Panc1 (cell line): Measurements from ENCODE around the gene FGD2. TPM values are rescaled to one million over a fixed set of nuclear protein-coding genes. Genes with fewer than 3 reads are reported as not detected.

Experiments
- ATAC-seq: fragments of 200-7000 bp; cut with Tn5 transposase; 2 replicates; pipeline ENCODE4 v1.9.1; 2020; ENCODE audit warnings: mild to moderate bottlenecking, moderate library complexity
- BruUV-seq: library from RNA; stranded (reverse); fragments of 400-500 nt; replicated peaks from 2 replicates; lab custom pipeline; 2021; lab: Mats Ljungman, UMichigan
- CTCF ChIA-PET: fragments of 300-600 bp; sonication (Branson Sonifier 250); formaldehyde crosslinking; loops from one replicate; lab custom pipeline; 2022; ENCODE audit warnings: antibody characterized with exemption; lab: Charles Lee
- POLR2A ChIA-PET: fragments of 300-600 bp; sonication (Branson Sonifier 250); formaldehyde crosslinking; loops from one replicate; lab custom pipeline; 2022; ENCODE audit warnings: antibody characterized with exemption; lab: Charles Lee
- DNase-seq: peaks from one replicate; pipeline ENCODE4 v3.0.0-alpha.2; 2010; ENCODE audit warnings: low read depth, low spot score
- H3K27ac ChIP-seq: 2 replicates; pipeline ENCODE4 v1.5.1; 2011; ENCODE audit warnings: mild to moderate bottlenecking, low read length, inconsistent platforms
- H3K27me3 ChIP-seq: fragments of 200-500 bp; sonication (Bioruptor generic); 2 replicates; pipeline ENCODE4 v1.6.0; 2014; ENCODE audit warnings: low read length, inconsistent platforms; ENCODE audit not compliant: control insufficient read depth, insufficient read depth
- H3K36me3 ChIP-seq: fragments of 200-500 bp; sonication (Bioruptor generic); 2 replicates; pipeline ENCODE4 v1.5.1; 2014; ENCODE audit warnings: inconsistent platforms, mild to moderate bottlenecking, low read length, moderate library complexity; ENCODE audit not compliant: control insufficient read depth, insufficient read depth
- H3K4me1 ChIP-seq: 2 replicates; pipeline ENCODE4 v1.5.1; 2011; ENCODE audit warnings: inconsistent platforms, mild to moderate bottlenecking, low read length, moderate library complexity; ENCODE audit not compliant: control insufficient read depth, insufficient read depth
- H3K4me3 ChIP-seq, 2 experiments: 2 replicates each; pipeline ENCODE4 v1.5.1; 2011 to 2012; ENCODE audit warnings: low read depth in 2 of 2, low read length in 2 of 2, mild to moderate bottlenecking in 2 of 2, inconsistent platforms in 1 of 2, moderate library complexity in 1 of 2
- H3K9me3 ChIP-seq: fragments of 200-500 bp; sonication (Bioruptor generic); 2 replicates; pipeline ENCODE4 v1.5.1; 2014; ENCODE audit warnings: low read depth, mild to moderate bottlenecking, inconsistent platforms, low read length, moderate library complexity; ENCODE audit not compliant: control insufficient read depth, insufficient read depth
- CTCF ChIP-seq: fragments of 450-650 bp; IDR thresholded peaks from 2 replicates; pipeline ENCODE4 v1.5.1; 2017; ENCODE audit warnings: mild to moderate bottlenecking
- POLR2AphosphoS5 ChIP-seq: IDR thresholded peaks from 2 replicates; pipeline ENCODE4 v1.6.1; 2012; ENCODE audit warnings: mild to moderate bottlenecking, low read depth, low read length, moderate library complexity
- REST ChIP-seq, 2 experiments: IDR thresholded peaks; 2 replicates each; pipeline ENCODE4 v1.6.1; 2011 to 2012; ENCODE audit warnings: low read depth in 2 of 2, control low read depth in 1 of 2, low read length in 1 of 2, mild to moderate bottlenecking in 1 of 2, moderate library complexity in 1 of 2; ENCODE audit not compliant: insufficient read depth in 1 of 2
- SIN3A ChIP-seq: IDR thresholded peaks from 2 replicates; pipeline ENCODE4 v1.6.1; 2012; ENCODE audit warnings: low read depth, mild to moderate bottlenecking, low read length, moderate library complexity, borderline replicate concordance; ENCODE audit not compliant: insufficient read depth
- TCF7L2 ChIP-seq: IDR thresholded peaks from 2 replicates; pipeline ENCODE4 v1.6.1; 2011; ENCODE audit warnings: mild to moderate bottlenecking, low read depth, low read length, inconsistent platforms
- in situ Hi-C: cut with HindIII; loops from 2 replicates; pipeline ENCODE4 v1.10.0; 2016; ENCODE audit warnings: low sequenced_read_pairs, low pct_unique_long_range_greater_than_20kb
- intact Hi-C: fragments of 100-400 bp; cut with micrococcal nuclease; formaldehyde crosslinking; loops from one replicate; pipeline ENCODE4 v1.10.0; 2022; ENCODE audit not compliant: unreplicated experiment
- total RNA-seq: library from RNA; stranded (reverse); gene quantifications from one replicate; pipeline ENCODE4 v1.2.1, GENCODE V29; 2021; ENCODE audit not compliant: unreplicated experiment

FGD2 gene
- total RNA-seq, 1 experiment from 2014 or later: 0.10 TPM

GRCh38 chr6:36976931-36977330 is 28.5 kb upstream of the FGD2 start:
- POLR2A ChIA-PET: no interaction called here
- H3K36me3 ChIP-seq: peaks cover 22% of the 10 kb centered on the region
- TF ChIP-seq CTCF (no peak), REST (IDR thresholded peaks at IDR 0.05; ENCODE audit: insufficient read depth in 1 of 2, low read depth in 2 of 2, low read length in 1 of 2) (no peak), SIN3A (no peak), POLR2AphosphoS5 (no peak)
- CTCF ChIA-PET: interaction anchor here (0.6 to 1.2 kb wide), 4 partner anchors 41 to 446 kb away, joined by 3 to 4 read pairs (median 3); no protein-coding TSS in a partner anchor
- H3K9me3 ChIP-seq: no peaks in the 10 kb centered on the region
- no TSS peak for BruUV-seq
- no peak for ATAC-seq
- no peak overlapping the region for H3K4me3 ChIP-seq
- peaks cover 5% of the 10 kb centered on the region; the same call in 1 of the 2 replicates for H3K4me1 ChIP-seq
- no peak for DNase-seq
- intact Hi-C loops (no loop called here), in situ Hi-C loops (no loop called here)
- no peaks in the 10 kb centered on the region for H3K27me3 ChIP-seq
- H3K27ac ChIP-seq: no peak overlapping the region

- H3K4me3 ChIP-seq: no peak overlapping the region
- CTCF ChIA-PET: interaction anchor here (0.6 to 1.2 kb wide), 5 partner anchors 8 to 446 kb away, joined by 3 to 4 read pairs (median 3); partner anchors contain the start of gene MTCH1
- no TSS peak for BruUV-seq
- in situ Hi-C loops (no loop called here), intact Hi-C loops (no loop called here)
- no peaks in the 10 kb centered on the region for H3K27me3 ChIP-seq
- peaks cover 5% of the 10 kb centered on the region; the same call in 1 of the 2 replicates for H3K4me1 ChIP-seq
- H3K9me3 ChIP-seq: no peaks in the 10 kb centered on the region
- H3K36me3 ChIP-seq: peaks cover 22% of the 10 kb centered on the region
- DNase-seq (no peak), ATAC-seq (0 out of 2 replicates have a peak, but pooled peaks have one; percentile 35)
- POLR2A ChIA-PET: no interaction called here
- peak; percentile 84 for TF ChIP-seq CTCF
- no peak for TF ChIP-seq TCF7L2
- H3K27ac ChIP-seq: no peak overlapping the region
Observed at GRCh38 chr6:36977470-36977941, 27.9 kb upstream of the FGD2 start.
